ENCODE results near the gene GAPVD1. TPM values are rescaled to one million over a fixed set of nuclear protein-coding genes. Genes with fewer than 3 reads are reported as not detected.
A peak's percentile ranks its signal among the peaks of the same experiment; 100 is the strongest.

GAPVD1 gene
- total and polyA plus RNA-seq, 10 of the 15 experiments (the other 5 are each of a cell fraction or from before 2014, with no cell fraction given), result 4.3 to 36.6 (median 25.9) TPM

GRCh38 chr9:125260561-125260960 lies 1.1 kb upstream of the GAPVD1 start:
- Histone ChIP-seq H3K9ac (ENCODE audit: control insufficient read depth, insufficient read depth, low read length) (no peak overlapping the region), H3K4me2 (ENCODE audit: control insufficient read depth, insufficient read depth) (peak overlapping the region; percentile 93), H2AFZ (ENCODE audit: control insufficient read depth, low read depth, low read length) (peak overlapping the region; percentile 2; the same call in 1 of the 2 replicates), H3K4me3 (0 out of 2 replicates have a peak overlapping the region, but pooled peaks have one; percentile 94), H3K9me3 (replicated peaks; ENCODE audit: control insufficient read depth, insufficient read depth, low read length) (no peaks in the 10 kb centered on the region; the same call in 2 of the 3 replicates), H3K27me3 (replicated peaks in 1 of 2; ENCODE audit: control insufficient read depth in 2 of 2, insufficient read depth in 2 of 2, low read length in 1 of 2) (no peaks in the 10 kb centered on the region), H3K79me2 (ENCODE audit: control insufficient read depth, insufficient read depth, low read length) (peaks cover 38% of the 10 kb centered on the region), H3K36me3 (ENCODE audit: control insufficient read depth in 2 of 2, insufficient read depth in 2 of 2, low read length in 1 of 2) (no peaks in the 10 kb centered on the region; a peak in 1 of 4 replicates), H3K27ac (ENCODE audit: control insufficient read depth, insufficient read depth) (0 out of 2 replicates have a peak overlapping the region, but pooled peaks have one; percentile 97), H3K4me1 (ENCODE audit: control insufficient read depth, insufficient read depth, low read length) (peaks cover 21% of the 10 kb centered on the region), H4K20me1 (ENCODE audit: control insufficient read depth, insufficient read depth) (no peaks in the 10 kb centered on the region)
- FAIRE-seq, result no peak
- RAD21 ChIA-PET (ENCODE audit: unreplicated experiment), result no interaction called here
- no peak for ATAC-seq
- no peak for DNase-seq (ENCODE audit: low read depth, low spot score)
- BruUV-seq (replicated peaks), result no TSS peak
- intact Hi-C loops (cut with micrococcal nuclease; ENCODE audit: unreplicated experiment) (loop anchor here (2.0 to 5.0 kb wide), 3 partner anchors 20 to 72 kb away; partner anchors contain the start of genes HSPA5, PPP6C and RABEPK), in situ Hi-C loops (cut with MboI) (no loop called here)
- POLR2A ChIA-PET, result interaction anchor here (0.6 to 4.6 kb wide), 6 partner anchors 9 to 61 kb away, joined by 3 to 39 read pairs (median 5); partner anchors contain the start of gene HSPA5
- SMC1A ChIA-PET (ENCODE audit: uncharacterized antibody, unreplicated experiment), result interaction anchor here (1.1 to 1.2 kb wide), 2 partner anchors 18 to 19 kb away, joined by 4 to 5 read pairs; partner anchors contain the start of gene HSPA5
- TF ChIP-seq SIN3A (IDR thresholded peaks at IDR 0.05; ENCODE audit: low read depth, low read length), result no peak
- CTCF ChIA-PET, result interaction anchor here (1.1 to 2.7 kb wide), 4 partner anchors 8 to 116 kb away, joined by 3 to 13 read pairs (median 4); partner anchors contain the start of gene HSPA5

- intact Hi-C loops (cut with micrococcal nuclease; ENCODE audit: unreplicated experiment) (loop anchor here (5.0 kb wide), 1 partner anchor 60 kb away; the partner anchor contains the start of gene RABEPK), in situ Hi-C loops (cut with MboI) (no loop called here)
- Histone ChIP-seq H3K4me3 (peak overlapping the region; percentile 94), H3K4me1 (ENCODE audit: control insufficient read depth, insufficient read depth, low read length) (peaks cover 21% of the 10 kb centered on the region), H3K79me2 (ENCODE audit: control insufficient read depth, insufficient read depth, low read length) (peaks cover 45% of the 10 kb centered on the region), H3K9me3 (replicated peaks; ENCODE audit: control insufficient read depth, insufficient read depth, low read length) (no peaks in the 10 kb centered on the region; the same call in 2 of the 3 replicates), H3K27me3 (replicated peaks in 1 of 2; ENCODE audit: control insufficient read depth in 2 of 2, insufficient read depth in 2 of 2, low read length in 1 of 2) (no peaks in the 10 kb centered on the region), H3K9ac (ENCODE audit: control insufficient read depth, insufficient read depth, low read length) (peak overlapping the region; percentile 93), H3K36me3 (ENCODE audit: control insufficient read depth in 2 of 2, insufficient read depth in 2 of 2, low read length in 1 of 2) (peaks cover 0 to 2% of the 10 kb centered on the region in 2 experiments; a peak in 1 of 4 replicates), H3K4me2 (ENCODE audit: control insufficient read depth, insufficient read depth) (peak overlapping the region; percentile 70), H3K27ac (ENCODE audit: control insufficient read depth, insufficient read depth) (peak overlapping the region; percentile 97), H4K20me1 (ENCODE audit: control insufficient read depth, insufficient read depth) (no peaks in the 10 kb centered on the region), H2AFZ (ENCODE audit: control insufficient read depth, low read depth, low read length) (peak overlapping the region; percentile 99)
- POLR2A ChIA-PET, result interaction anchor here (1.1 to 4.6 kb wide), 2 partner anchors 14 to 20 kb away, joined by 3 to 39 read pairs; partner anchors contain the start of gene HSPA5
- RAD21 ChIA-PET (ENCODE audit: unreplicated experiment), result interaction anchor here (3.9 kb wide), 1 partner anchor 22 kb away, joined by 15 read pairs; the partner anchor contains the start of gene HSPA5
- 9% methylated on average over 11 of the region's 11 CpGs for WGBS (ENCODE audit: insufficient coverage, insufficient replicate concordance, low lambda C conversion rate, missing lambda C conversion rate)
- DNase-seq (ENCODE audit: low read depth, low spot score) (no peak), ATAC-seq (no peak), FAIRE-seq (no peak)
- TSS peak; percentile 75 for BruUV-seq (replicated peaks)
- SMC1A ChIA-PET (ENCODE audit: uncharacterized antibody, unreplicated experiment), result no interaction called here
- CTCF ChIA-PET, result interaction anchor here (2.2 to 2.7 kb wide), 2 partner anchors 18 to 21 kb away, joined by 5 to 13 read pairs; partner anchors contain the start of gene HSPA5
- TF ChIP-seq LARP7 (IDR thresholded peaks at IDR 0.05), result no peak
- no peak for TF ChIP-seq RELB (IDR thresholded peaks at IDR 0.05; ENCODE audit: low read depth)
- TF ChIP-seq NBN (IDR thresholded peaks at IDR 0.05), result 0 out of 2 replicates have a peak, but pooled peaks have one; percentile 4
- no peak for TF ChIP-seq TBL1XR1 (IDR thresholded peaks at IDR 0.05; ENCODE audit: low read depth, low read length)
- no peak for TF ChIP-seq PAX8 (IDR thresholded peaks at IDR 0.05)
- TF ChIP-seq REST (IDR thresholded peaks at IDR 0.05; ENCODE audit: low read depth, low read length), result no peak
- TF ChIP-seq ZBTB33 (IDR thresholded peaks at IDR 0.05), result no peak
These were observed 817 bp downstream of the GAPVD1 start for GRCh38 chr9:125262294-125262991.

Data from GM12878 (cell line).